C4-2B (cell line): ENCODE results near the gene TAOK1.

Experiments used
- CTCF ChIP-seq: fragments of 450-650 bp; conservative IDR thresholded peaks from 2 replicates; pipeline ENCODE4 v1.5.1; 2017; ENCODE audit warnings: mild to moderate bottlenecking
- ZFX ChIP-seq: fragments of 450-650 bp; IDR thresholded peaks from 2 replicates; pipeline ENCODE4 v1.6.1; 2017

GRCh38 chr17:29561554-29562517, 171.7 kb downstream of the TAOK1 start:
- TF ChIP-seq CTCF (no peak), ZFX (no peak)
